Effector memory CD8-positive, alpha-beta T cell (primary cell): ENCODE results near the gene SP6.

Source experiments
- ATAC-seq: fragments of 150-1000 bp; cut with Tn5 transposase; replicated peaks from 2 replicates; pipeline ENCODE4 v1.10.0; 2021; ENCODE audit warnings: mild to moderate bottlenecking, moderate library complexity
- DNase-seq, 3 experiments: peaks; one replicate each; pipeline ENCODE4 v3.0.0; 2021
- H3K27ac Mint-ChIP-seq, 2 donors: one replicate each; pipeline ENCODE4 v1.8.0; 2022; ENCODE audit warnings: mild to moderate bottlenecking in 2 of 2, mixed read lengths in 2 of 2, moderate library complexity in 2 of 2
- H3K27me3 Mint-ChIP-seq, 2 donors: one replicate each; pipeline ENCODE4 v1.8.0; 2022; ENCODE audit warnings: mixed read lengths in 2 of 2
- H3K36me3 Mint-ChIP-seq: one replicate; pipeline ENCODE4 v1.8.0; 2022; ENCODE audit warnings: mild to moderate bottlenecking, moderate library complexity, mixed read lengths; ENCODE audit not compliant: insufficient read depth
- H3K4me1 Mint-ChIP-seq, 2 donors: one replicate each; pipeline ENCODE4 v1.8.0; 2022; ENCODE audit warnings: low read depth in 2 of 2, mixed read lengths in 2 of 2
- H3K4me3 Mint-ChIP-seq, 2 donors: one replicate each; pipeline ENCODE4 v1.8.0; 2022; ENCODE audit warnings: mild to moderate bottlenecking in 2 of 2, mixed read lengths in 2 of 2, moderate library complexity in 2 of 2
- H3K9me3 Mint-ChIP-seq, 2 donors: one replicate each; pipeline ENCODE4 v1.8.0; 2022; ENCODE audit warnings: mixed read lengths in 2 of 2

Gene SP6

GRCh38 chr17:47803201-47803600 lies 47.8 kb downstream of the SP6 start:
- Mint-ChIP-seq H3K4me3 (no peak overlapping the region), H3K27me3 (no peaks in the 10 kb centered on the region), H3K36me3 (peaks cover 25% of the 10 kb centered on the region), H3K4me1 (peaks cover 2 to 7% of the 10 kb centered on the region in 2 donors), H3K27ac (no peak overlapping the region), H3K9me3 (no peaks in the 10 kb centered on the region)
- DNase-seq (no peak), ATAC-seq (no peak)

GRCh38 chr17:47802341-47803022 lies 48.5 kb downstream of the SP6 start:
- peak; percentile 93 for ATAC-seq
- Mint-ChIP-seq H3K36me3 (peaks cover 18% of the 10 kb centered on the region), H3K4me1 (peaks cover 2 to 6% of the 10 kb centered on the region in 2 donors), H3K4me3 (no peak overlapping the region), H3K27me3 (peaks cover 0 to 7% of the 10 kb centered on the region in 2 donors), H3K27ac (peak overlapping the region in 1 of 2 donors; percentile 19), H3K9me3 (no peaks in the 10 kb centered on the region)
- DNase-seq: peak; percentile 49 to 57 (median 51)

- Mint-ChIP-seq H3K27me3 (peaks cover 0 to 8% of the 10 kb centered on the region in 2 donors), H3K27ac (peak overlapping the region in 1 of 2 donors; percentile 19), H3K4me1 (peaks cover 2 to 4% of the 10 kb centered on the region in 2 donors), H3K4me3 (no peak overlapping the region), H3K9me3 (no peaks in the 10 kb centered on the region), H3K36me3 (peaks cover 13% of the 10 kb centered on the region)
- ATAC-seq (no peak), DNase-seq (no peak)
Measured at GRCh38 chr17:47801906-47802305, 49.1 kb downstream of the SP6 start.

- ATAC-seq: no peak
- Mint-ChIP-seq H3K27me3 (peaks cover 0 to 8% of the 10 kb centered on the region in 2 donors), H3K9me3 (no peaks in the 10 kb centered on the region), H3K36me3 (peaks cover 8% of the 10 kb centered on the region), H3K27ac (no peak overlapping the region), H3K4me1 (peaks cover 2 to 4% of the 10 kb centered on the region in 2 donors), H3K4me3 (no peak overlapping the region)
- no peak for DNase-seq
Measured at GRCh38 chr17:47801176-47801765, 49.7 kb downstream of the SP6 start.

- DNase-seq: no peak
- H3K27ac Mint-ChIP-seq: no peak overlapping the region
- H3K27me3 Mint-ChIP-seq: peaks cover 0 to 8% of the 10 kb centered on the region in 2 donors
- H3K4me1 Mint-ChIP-seq: peaks cover 2 to 4% of the 10 kb centered on the region in 2 donors
- no peak for ATAC-seq
- no peak overlapping the region for H3K4me3 Mint-ChIP-seq
- no peaks in the 10 kb centered on the region for H3K9me3 Mint-ChIP-seq
- peaks cover 2% of the 10 kb centered on the region for H3K36me3 Mint-ChIP-seq
Measured at GRCh38 chr17:47800686-47801085, 50.3 kb downstream of the SP6 start.

- no peaks in the 10 kb centered on the region for H3K9me3 Mint-ChIP-seq
- no peak overlapping the region for H3K4me3 Mint-ChIP-seq
- no peak overlapping the region for H3K27ac Mint-ChIP-seq
- ATAC-seq: no peak
- peaks cover 2 to 4% of the 10 kb centered on the region in 2 donors for H3K4me1 Mint-ChIP-seq
- no peak for DNase-seq
- no peaks in the 10 kb centered on the region for H3K36me3 Mint-ChIP-seq
- peaks cover 21 to 26% of the 10 kb centered on the region in 2 donors for H3K27me3 Mint-ChIP-seq
Measured at GRCh38 chr17:47797797-47798196, 53.2 kb downstream of the SP6 start.
